GM19468 (cell line): Measurements from ENCODE around the gene PLAAT1.

Experiments
- ATAC-seq: cut with Tn5 transposase; IDR thresholded peaks from one replicate; pipeline ENCODE4 v1.9.1; 2021; ENCODE audit warnings: mild to moderate bottlenecking, moderate library complexity, moderate number of reproducible peaks; ENCODE audit not compliant: unreplicated experiment; ENCODE audit errors: extremely low read depth

The PLAAT1 gene

DNA sequence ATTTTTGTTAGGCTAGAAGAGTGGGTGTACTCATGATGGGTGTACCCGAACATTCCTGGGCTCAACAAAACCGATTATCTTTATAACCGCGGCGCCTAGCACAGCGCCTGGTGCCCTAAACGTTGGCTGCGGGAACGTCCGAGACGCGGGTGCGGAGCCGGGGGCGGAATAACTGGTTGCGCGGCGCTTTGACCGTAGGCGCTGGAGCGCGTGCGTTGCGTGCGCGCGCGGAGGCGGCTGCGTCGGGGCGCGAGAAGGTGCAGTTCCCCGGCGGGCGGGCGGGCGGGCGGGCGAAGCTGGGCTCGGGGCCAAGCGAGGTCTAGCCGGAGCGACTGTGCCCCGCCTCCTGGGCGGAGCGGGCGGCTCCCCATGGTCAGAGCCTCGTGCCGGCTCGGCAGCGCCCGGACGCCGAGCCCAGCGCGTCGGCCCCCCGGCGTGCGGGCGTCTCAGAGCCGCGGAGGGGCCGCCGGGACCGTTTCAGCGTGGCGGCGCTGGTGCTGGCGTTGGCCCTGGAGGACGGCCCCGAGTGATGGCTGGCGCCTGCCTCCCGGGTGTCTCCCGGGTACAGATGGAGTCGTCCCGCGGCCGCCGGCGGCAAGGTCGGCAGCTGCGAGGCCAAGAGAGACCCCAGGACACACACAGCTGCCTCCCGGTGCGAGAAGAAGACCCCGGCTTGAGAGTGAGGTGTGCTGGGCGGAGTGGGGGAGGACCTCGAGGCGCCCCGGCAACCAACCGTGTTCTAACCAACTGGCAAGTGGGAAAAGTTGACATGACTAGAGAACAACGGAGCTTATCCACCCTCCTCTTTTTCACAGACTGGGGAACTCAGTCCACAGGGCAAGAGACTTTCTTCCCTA is at the start of gene PLAAT1:
Gene PLAAT1, plus strand, starts transcription at position 373 of the 857 bp plus-strand sequence. CDS start 14,429 bp downstream, outside the sequence.
- ATAC-seq = peak; percentile 54

DNA sequence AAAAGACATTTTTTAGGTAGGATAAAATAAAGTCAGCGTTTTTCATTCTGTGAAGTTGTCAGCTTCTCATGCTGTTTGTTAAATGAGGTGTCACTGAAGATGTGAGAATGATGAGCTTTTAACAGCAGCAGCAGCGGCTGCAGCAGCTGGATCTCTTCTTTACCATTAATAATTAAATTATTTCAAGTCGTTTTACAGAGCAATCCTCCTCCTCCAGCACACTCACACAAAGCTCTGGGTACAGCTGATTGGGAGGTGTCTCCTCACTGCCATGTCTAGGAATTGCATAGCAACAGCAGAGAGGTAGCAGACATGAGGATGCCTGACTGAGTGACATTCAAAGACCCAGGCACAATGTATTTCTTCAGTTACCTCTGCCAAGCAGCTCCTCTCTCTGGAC is 46.7 kb upstream of the PLAAT1 start:
- no peak for ATAC-seq

- ATAC-seq = no peak
These were observed 44.3 kb upstream of the PLAAT1 start for GRCh38 chr3:193196746-193197145.

DNA sequence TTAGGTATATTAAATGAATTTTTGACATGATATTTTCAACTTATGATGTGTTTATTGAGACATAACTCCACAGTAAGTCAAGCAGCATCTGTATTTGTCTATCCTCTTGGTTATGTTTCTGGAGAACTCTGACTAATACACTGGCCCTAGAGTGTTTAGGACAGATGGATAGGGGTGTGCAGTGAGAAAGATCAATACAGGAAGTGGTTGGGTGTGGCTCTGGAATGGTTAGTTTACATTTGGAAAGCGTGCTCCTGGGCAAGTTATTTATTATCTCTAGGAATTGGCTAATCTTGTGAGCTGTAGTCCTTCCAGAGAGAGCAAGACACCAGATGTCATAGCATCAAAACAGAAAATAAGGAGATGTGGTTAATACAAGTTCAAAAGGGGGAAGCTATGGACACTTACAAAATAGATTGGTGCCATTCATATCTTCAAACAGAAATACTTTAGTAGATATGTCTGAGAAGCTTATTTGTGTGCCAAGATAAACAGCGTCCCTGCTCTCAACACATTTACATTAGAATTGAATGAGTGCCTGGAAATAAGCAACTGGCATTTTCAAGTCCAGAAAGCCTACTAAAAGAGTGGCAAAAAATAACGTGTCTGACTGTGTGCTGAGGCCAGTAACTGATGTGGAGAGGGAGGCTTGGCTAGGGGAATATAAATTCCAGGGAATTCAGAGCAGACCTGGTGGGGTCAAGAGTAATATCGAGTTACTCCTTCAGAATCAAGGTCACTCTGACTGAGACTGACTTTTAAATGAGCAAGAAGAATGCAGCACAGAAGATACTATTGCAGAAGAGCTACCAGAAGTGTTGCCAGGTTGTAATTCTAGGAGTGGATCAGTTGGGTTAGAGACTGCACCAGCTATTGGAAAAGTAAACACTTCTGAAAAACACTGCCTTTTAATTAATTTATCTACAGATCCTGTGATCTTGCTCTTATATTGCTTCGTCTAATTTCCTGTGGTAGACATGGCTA is 33.4 kb upstream of the PLAAT1 start:
- no peak for ATAC-seq

DNA sequence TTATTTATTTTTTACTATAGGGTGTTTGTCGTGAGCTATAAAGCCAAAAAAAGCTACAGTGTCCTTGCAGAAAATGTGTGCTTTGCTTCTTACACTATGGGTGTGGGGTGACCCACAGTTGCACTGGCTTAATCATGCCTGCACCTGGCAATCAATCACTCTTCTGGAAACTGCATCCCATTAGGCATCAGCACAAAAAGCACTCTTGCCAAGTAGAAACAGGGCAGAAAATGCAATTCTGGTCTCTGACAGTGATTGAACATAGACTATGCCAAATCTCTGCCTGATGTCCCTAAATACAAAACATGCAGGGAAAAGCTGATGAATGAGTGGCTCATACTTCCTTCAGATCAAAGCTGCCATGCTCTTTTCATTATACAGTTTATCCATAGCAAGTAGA is 30.4 kb upstream of the PLAAT1 start:
- no peak for ATAC-seq

- no peak for ATAC-seq
These were observed 29.8 kb upstream of the PLAAT1 start for GRCh38 chr3:193211173-193211572.

- no peak for ATAC-seq
These were observed 29.0 kb upstream of the PLAAT1 start for GRCh38 chr3:193211984-193212383.

DNA sequence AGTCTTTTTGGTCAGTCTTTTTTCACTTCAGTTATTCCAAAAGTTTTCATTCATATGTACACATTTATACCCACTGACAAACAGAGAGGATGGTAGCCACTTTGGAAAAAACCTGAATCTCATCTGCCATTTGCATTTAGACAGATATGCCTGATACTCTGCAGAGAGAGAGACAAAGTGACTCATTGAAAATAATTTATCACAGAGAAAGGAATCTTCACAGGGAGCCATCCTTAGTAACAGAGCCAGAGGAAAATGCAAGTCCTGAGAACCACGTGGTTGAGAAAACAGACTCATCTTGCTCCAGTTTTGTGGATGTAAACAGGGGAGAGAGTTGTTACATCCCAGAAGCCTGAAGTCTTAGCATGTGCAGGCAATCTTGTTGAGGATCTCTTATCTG is 28.2 kb upstream of the PLAAT1 start:
- ATAC-seq = no peak

DNA sequence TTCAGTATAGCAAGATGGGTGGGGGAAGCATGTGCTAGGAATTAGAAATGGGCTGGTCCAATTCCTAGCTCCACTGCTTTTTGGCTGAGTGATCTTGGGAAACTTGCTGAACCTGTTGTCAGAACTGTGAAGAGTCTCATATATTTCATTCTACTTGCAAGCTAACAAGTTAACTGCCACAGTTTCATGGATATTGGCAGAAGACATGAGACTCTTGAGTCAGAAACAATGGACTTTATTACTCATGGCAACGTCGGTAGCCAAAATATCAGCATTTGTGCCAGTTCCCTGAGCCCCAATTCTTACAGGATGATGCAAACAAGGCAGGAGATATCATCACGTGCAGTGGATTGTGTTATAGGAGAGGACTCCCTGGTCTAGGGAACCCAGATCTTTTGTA is 26.6 kb upstream of the PLAAT1 start:
- no peak for ATAC-seq

GRCh38 chr3:193225302-193226125 is 15.5 kb upstream of the PLAAT1 start:
- ATAC-seq = no peak

GRCh38 chr3:193228206-193228605 is 12.8 kb upstream of the PLAAT1 start:
- ATAC-seq = no peak

- ATAC-seq = no peak
These were observed 11.1 kb upstream of the PLAAT1 start for GRCh38 chr3:193229851-193230420.

- no peak for ATAC-seq
These were observed 10.4 kb upstream of the PLAAT1 start for GRCh38 chr3:193230610-193231009.

- ATAC-seq = no peak
These were observed 9.8 kb upstream of the PLAAT1 start for GRCh38 chr3:193231201-193231600.

DNA sequence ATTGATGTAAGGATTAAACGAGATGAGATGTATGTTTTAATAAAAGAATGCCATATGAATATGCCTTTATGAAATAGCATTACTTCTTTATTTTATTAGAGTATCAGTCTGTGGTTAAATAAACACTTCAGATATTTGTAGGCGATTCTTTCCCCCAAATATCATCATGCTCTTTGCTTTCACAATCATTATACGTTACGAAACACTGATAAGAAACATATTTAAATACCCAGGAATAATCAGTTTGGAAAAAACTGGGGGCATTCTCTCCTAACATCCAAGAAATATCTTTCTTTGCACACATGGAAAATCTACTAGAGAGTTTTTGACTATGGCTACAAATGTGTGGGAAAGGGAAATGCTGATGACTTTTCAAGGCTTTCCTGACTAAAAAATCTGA is 4.4 kb upstream of the PLAAT1 start:
- no peak for ATAC-seq

- no peak for ATAC-seq
These were observed 4.0 kb upstream of the PLAAT1 start for GRCh38 chr3:193237030-193237429.

DNA sequence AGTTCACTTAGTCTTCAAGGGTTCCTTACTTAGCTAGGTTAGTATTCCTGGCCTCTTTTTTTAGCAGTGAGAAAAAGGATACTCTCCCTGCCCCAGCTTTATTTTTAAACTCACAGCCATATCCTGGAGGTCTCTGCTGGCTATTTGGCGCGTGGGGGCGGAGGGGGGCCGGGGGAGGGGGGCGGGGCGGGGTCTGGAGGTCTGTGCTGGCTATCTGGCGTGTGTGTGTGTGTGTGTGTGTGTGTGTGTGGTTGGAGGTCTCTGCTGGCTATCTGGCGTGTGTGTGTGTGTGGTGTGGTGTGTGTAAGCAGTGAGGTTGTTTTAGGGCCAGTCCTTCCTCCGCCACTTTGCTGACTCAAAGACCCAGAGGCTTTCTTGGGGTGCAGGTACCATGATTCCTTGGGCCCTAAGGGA is 579 bp upstream of the PLAAT1 start:
- no peak for ATAC-seq

DNA sequence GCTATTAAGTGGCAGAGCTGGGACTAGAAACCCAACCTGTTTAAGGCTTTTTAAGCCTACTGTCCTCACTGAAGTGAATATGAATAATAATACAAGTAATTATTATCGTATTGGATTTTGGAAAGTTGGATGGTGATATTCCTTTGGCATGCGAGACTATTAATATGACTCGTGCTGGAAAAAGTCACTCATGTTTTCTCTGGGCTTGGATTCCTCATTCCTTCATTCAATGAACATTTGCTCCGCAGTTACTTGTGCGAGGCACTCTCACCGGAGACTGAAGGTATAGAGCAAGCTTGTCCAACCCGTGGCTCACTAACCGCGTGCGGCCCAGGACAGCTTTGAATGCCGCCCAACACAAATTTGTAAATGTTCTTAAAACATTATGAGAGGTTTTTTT is 694 bp downstream of the PLAAT1 start:
- ATAC-seq = no peak

DNA sequence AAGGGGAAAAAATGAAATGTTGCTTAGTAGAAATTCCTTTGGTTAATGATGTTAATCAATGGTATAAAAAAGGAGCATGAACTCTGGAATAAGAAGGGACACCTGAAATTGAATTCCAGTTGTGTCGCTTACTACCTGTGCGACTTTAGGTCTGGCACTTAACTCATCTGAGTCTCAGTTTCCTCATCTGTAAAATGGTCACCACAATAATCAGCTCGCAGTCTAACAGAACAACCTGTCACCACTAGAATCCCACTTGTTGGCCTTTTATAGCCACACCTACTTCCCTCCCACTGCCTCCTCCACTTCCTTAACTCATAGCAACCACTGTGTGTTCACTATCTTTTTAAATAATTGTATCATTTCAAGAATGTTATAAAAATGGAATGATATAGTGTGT is 2.5 kb downstream of the PLAAT1 start:
- ATAC-seq = no peak
